Embryonic facial prominence (tissue), 1 donor: ENCODE results near the gene EXO5.
"Not testable (repeated sequence)": the region's sequence is repeated elsewhere in the genome, so short reads cannot be mapped to it uniquely, and the experiment has no call there.

Experiments used
- DNase-seq: peaks from one replicate; pipeline ENCODE4 v3.0.0-alpha.2; 2016; ENCODE audit errors: extremely low spot score

The EXO5 gene

DNA sequence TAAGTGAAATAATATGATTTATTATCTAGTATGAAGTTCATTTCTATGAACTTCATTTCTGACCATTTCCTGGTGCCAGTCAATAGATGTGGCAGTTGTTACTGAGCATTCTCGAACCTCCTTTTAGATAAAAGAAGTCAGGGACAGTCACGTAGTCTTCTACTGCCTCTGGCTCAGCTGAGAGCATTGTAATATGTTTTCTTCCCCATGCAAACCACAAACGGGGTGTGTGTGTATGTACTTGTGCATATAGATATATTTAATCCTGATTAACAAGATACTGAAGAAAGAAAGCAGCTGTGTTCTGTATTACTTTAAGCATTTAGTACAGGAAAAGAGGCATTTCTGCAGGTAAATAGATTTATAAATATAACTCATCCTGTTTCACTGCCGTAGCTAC is 44.5 kb downstream of the EXO5 start:
- no peak for DNase-seq

DNA sequence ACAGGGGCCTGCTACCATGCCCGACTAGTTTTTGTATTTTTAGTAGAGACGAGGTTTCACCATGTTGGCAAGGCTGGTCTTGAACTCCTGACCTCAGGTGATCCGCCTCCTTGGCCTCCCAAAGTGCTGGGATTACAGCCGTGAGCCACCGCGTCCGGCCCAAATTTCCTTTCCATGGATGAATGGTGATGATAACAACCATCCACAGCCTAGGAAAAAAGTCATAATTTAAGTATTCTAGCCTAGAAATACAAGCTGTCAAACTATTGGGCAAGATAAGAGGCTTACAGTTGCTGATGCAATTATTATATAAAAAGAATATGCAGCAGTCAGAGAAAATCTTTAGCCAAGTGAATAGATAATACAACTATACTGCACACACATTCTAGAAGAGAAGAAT is 46.2 kb downstream of the EXO5 start:
- DNase-seq = not testable (repeated sequence)

DNA sequence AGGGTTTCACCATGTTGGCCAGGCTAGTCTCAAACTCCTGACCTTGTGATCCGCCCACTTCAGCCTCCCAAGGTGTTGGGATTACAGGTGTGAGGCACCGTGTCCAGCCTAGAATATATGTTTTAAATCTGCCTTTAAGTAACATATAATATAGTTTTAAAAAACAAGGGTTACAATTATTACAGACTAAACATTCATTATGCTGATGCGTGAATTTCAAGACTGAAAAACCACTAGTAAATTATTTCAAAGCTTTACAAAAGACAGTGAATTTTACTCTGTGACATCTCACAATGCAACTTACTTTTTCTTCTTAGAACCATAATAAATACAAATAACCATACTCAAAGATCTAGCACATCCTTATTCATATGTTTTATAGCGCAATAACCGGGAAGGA is 47.6 kb downstream of the EXO5 start:
- DNase-seq = no peak

DNA sequence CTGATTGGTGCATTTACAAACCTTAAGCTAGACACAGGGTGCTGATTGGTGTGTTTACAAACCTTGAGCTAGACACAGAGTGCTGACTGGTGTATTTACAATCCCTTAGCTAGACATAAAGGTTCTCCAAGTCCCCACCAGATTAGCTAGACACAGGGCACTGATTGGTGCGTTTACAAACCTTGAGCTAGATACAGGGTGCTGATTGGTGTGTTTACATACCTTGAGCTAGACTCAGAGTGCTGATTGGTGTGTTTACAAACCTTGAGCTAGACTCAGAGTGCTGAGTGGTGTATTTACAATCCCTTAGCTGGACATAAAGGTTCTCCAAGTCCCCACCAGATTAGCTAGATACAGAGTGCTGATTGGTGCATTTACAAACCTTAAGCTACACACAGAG is 49.7 kb downstream of the EXO5 start:
- DNase-seq = not testable (repeated sequence)

DNA sequence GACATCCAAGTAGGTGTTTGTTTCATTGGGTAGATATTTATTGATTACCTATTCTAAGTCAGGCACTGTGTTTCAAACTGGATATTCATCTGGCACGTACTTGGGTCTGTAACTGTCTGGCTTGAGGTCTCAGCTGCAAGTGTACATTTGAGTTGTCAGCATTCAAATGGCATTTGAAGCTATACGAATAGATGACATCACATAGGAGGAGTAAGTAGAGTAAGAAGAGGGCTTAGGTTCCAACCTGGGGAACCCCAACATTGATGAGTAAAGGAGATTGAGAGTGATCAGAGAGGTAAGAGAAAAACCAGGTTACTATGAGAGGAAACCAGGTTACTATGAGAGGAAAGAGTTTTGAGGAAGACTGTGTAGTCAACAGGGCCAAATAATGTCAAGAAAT is 53.6 kb downstream of the EXO5 start:
- DNase-seq = no peak

DNA sequence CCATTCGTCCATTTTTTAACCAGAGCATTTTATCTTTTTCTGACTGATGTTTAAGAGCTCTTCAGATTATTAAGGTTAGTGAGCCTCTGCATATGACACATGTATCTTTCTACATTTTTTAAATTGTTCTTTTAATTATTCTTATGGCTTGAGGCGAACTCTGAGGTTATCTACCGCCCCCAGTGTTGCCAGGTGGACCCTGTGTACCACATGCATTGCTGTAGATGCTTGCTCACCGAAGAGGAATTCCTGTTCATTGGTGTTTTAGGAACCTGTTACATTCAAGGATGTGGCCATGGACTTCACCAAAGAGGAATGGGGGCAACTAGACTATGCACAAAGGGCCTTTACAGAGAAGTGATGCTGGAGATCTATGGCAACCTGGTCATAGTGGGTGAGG is 54.7 kb downstream of the EXO5 start:
- no peak for DNase-seq

DNA sequence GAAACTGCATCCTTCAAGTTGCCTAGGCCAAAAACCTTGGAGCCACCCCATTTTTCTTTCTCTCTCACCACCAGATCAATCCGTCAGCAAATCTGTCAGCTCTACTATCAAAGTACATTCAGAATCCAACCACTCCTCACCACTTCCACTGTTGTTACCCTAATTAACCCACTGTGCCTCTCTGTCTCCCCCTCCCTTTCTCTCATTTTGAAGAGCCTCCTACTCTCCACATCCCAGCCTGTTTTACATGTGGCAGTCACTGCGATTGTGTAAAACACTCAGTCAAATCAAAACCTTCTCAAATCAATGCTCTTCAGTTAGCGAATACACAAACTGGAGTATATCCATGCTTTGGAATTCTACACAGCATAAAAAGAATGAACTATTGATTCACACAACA is 55.9 kb downstream of the EXO5 start:
- DNase-seq = no peak

DNA sequence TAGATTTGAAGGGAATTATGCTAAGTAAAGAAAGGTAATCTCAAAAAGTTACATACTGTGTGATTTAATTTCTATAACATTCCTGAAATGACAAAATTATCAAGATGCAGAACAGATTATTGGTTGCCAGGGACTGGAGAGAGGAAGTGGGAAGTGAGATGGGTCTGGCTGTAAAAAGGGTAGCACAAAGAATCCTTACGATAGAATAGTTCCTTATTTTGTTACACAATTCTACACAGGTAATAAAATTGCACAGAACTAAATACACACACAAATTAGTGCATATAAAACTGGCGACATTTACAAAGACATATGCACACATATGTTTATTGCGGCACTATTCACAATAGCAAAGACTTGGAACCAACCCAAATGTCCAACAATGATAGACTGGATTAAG is 56.3 kb downstream of the EXO5 start:
- DNase-seq = no peak
